C4-2B (cell line): Measurements from ENCODE around the gene KCNK3.

Experiments used
- H3K27ac ChIP-seq: fragments of 450-650 bp; 2 replicates; pipeline ENCODE4 v1.5.1; 2017
- ZFX ChIP-seq: fragments of 450-650 bp; IDR thresholded peaks from 2 replicates; pipeline ENCODE4 v1.6.1; 2017
- TF ChIP-seq, protein P1 (sequence below): fragments of 450-650 bp; conservative IDR thresholded peaks from 2 replicates; pipeline ENCODE4 v1.5.1; 2017; ENCODE audit warnings: mild to moderate bottlenecking

KCNK3 gene

DNA sequence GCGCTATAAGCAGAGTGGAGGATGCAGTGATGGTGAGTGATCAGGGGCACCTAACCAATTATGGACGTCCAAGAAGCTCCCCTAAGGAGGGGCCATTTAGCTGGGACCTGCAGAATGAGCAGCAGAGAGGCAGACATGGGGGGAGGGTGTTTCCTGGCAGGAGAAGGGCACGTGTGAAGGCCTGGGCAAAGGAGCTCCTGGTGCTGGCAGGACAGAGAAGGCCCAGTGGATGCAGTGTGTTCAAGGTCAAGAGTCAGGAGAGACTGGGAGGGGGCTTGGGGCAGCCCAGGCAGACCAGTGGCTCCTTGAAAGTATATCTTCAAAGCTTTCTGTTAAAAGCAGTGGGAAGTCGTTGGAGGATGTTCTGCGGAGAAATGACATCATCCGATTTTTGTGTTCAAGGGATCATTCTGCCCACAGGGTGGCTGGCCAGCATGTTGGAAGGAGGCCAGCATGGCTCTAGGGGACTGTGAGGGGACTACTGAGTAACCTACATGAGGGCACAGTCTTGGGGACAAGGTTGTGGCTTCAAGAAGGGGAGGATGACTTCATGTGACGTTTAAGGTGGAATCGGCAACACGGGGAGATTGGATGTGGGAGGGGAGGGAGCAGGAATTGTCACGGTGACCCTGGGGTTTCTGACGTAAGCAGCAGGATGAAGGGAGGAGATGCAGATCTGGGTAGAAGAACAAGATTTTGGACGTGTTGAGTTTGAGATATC lies 42.4 kb upstream of the KCNK3 start:
- H3K27ac ChIP-seq = no peak overlapping the region
- TF ChIP-seq, protein P1, sequence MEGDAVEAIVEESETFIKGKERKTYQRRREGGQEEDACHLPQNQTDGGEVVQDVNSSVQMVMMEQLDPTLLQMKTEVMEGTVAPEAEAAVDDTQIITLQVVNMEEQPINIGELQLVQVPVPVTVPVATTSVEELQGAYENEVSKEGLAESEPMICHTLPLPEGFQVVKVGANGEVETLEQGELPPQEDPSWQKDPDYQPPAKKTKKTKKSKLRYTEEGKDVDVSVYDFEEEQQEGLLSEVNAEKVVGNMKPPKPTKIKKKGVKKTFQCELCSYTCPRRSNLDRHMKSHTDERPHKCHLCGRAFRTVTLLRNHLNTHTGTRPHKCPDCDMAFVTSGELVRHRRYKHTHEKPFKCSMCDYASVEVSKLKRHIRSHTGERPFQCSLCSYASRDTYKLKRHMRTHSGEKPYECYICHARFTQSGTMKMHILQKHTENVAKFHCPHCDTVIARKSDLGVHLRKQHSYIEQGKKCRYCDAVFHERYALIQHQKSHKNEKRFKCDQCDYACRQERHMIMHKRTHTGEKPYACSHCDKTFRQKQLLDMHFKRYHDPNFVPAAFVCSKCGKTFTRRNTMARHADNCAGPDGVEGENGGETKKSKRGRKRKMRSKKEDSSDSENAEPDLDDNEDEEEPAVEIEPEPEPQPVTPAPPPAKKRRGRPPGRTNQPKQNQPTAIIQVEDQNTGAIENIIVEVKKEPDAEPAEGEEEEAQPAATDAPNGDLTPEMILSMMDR = no peak

DNA sequence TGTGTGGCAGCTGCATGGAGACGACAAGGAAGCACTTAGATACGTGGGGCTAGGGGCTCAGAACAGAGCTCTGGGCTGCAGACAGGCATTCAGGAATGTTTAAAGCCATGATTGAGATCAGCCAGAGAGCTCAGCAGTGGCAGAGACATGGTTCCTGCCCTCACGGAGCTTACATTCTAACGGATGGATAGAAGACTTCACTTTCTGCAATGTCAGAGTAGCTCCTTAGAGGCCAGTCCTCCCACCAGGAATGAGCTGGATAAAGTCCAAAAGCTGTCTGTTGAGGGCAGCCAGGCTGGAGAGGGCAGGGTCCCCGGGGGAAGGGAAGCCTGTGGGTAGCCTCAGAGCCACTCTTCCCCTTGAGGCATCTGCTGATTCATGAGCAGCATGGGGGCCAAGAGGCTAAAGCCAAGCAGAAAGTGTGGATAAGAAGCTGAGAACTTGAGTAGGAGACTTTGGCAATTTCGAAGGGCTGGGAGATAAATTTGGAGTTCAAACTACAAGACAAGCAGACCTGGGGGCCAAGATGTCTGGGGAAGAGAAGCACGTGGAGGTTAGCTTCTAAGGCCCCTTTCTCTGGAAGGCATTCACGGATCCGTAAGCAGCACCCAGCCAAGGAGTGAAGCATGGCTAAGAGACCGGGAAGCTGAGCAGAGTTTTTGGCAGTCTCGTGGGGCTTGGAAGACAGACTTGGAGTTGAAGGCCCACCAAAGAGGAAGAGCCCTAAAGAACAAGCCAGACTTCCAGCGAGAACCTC lies 41.6 kb upstream of the KCNK3 start:
- H3K27ac ChIP-seq = no peak overlapping the region
- TF ChIP-seq, protein P1 = no peak
- no peak for TF ChIP-seq ZFX

DNA sequence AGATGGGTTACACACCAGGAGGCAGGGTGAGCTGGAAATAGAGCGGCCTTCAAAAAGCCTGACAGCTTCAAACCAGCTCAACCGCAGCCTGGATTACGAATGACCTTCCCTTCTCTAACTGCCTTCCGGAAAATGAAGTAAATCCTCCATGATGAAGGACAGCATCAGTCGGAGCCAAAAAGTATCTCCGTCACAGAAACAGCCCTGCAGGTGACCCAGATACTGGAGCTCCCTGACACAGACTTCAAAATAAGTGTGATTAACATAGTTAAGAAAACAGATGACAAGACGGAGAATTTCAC lies 41.1 kb upstream of the KCNK3 start:
- no peak overlapping the region for H3K27ac ChIP-seq

GRCh38 chr2:26651799-26652198 lies 40.7 kb upstream of the KCNK3 start:
- TF ChIP-seq, protein P1 = no peak
- TF ChIP-seq ZFX = no peak
- H3K27ac ChIP-seq = no peak overlapping the region

More for the DNA sequence above, 41.1 kb upstream of the KCNK3 start:
- TF ChIP-seq, protein P1 = no peak
- no peak for TF ChIP-seq ZFX

DNA sequence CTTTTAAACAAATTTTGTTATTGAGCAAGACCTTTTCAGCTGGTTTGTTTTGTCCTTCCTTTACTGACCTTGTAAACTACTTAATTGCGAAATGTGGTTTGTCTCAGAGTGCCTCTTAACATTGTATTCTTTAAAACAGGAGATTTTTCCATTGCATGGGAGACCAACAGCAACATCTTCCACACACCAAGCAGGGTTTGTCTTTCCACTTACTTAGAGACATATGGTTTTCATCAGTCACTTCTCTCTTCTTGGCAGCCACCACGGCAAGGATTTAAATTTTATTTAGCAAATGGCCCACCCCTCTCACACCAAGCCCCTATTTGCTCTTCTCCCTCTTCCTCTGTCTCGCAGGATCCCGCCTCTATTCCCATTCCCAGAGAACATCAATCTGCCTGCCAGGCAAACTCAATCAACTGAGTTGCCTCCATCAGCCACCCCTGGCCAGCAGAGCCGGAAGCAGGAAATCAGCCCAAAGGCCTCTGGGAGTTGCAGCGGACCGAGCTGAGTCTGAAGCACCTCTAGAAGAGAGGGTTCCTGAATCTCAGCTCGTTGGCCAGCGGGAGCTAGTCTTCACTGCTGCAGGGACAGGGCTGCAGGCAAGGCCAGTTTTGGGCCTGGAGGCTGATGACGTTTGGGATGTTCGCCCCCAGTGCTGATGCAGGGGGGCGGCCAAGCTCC lies 40.0 kb upstream of the KCNK3 start:
- H3K27ac ChIP-seq = no peak overlapping the region
- no peak for TF ChIP-seq ZFX
- TF ChIP-seq, protein P1 = no peak

GRCh38 chr2:26653207-26654060 lies 39.1 kb upstream of the KCNK3 start:
- TF ChIP-seq, protein P1 = no peak
- no peak for TF ChIP-seq ZFX

More at GRCh38 chr2:26653207-26654060, 39.1 kb upstream of the KCNK3 start:
- no peak overlapping the region for H3K27ac ChIP-seq
